Measurements from ENCODE around the gene KCNK15. TPM values are rescaled to one million over a fixed set of nuclear protein-coding genes. Genes with fewer than 3 reads are reported as not detected.

The KCNK15 gene
- total and polyA plus RNA-seq, 10 donors: 0.06 to 0.92 (median 0.26) TPM; not detected in 3

DNA sequence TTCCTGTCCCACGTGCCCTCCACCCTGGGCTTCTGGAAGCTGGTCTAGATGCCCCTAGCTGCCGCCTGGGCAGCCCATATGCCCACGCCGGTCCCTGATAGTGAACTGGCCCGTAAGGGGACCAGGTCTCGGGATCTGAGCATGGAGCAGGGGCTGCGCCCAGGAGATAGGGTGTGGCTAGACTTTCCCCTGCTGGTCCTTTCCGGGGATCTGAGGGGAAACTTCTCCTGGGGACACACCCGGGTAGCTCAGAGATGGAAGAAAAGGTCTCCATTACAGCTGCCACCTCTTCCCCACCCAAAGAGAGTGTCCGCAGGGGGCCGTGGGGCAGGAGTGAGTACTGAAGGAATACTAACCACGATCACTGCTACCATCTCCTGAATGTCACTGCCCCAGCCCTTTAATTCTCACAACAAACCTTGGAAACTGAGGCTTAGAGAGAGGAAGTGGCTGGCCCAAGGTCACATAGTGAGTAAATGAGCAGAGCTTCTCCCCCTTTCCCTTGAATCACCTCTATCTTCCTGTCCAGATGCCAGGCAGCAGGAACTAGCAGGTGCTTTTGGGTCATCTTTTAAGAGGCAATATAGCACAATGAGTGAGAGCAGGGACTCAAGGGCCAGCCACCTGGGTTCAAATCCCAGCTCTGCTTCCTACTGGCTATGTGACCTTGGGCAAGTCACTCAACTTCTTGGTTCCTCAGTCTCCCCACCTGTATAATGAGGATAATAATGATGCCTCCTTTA lies 42.3 kb upstream of the KCNK15 start:
- DNase-seq: no peak
- 57 to 66% (median 65%) methylated on average over 11 to 12 of the region's 12 CpGs for WGBS, 5 donors
- Histone ChIP-seq H3K27me3 (replicated peaks in 1 of 7) (peaks cover 0 to 7% (median 0%) of the 10 kb centered on the region in 7 donors), H3K9me3 (no peaks in the 10 kb centered on the region), H3K36me3 (no peaks in the 10 kb centered on the region), H3K4me1 (peaks cover 3 to 30% (median 14%) of the 10 kb centered on the region in 6 donors), H3K4me3 (no peak overlapping the region), H3K27ac (peak overlapping the region in 6 of 8 donors; percentile 26 to 65 (median 49))
- intact Hi-C loops (cut with DNase I; ENCODE audit: low total_unique reads): no loop called here
- TF ChIP-seq POLR2AphosphoS5 (IDR thresholded peaks at IDR 0.05): no peak
- TF ChIP-seq, protein P1, sequence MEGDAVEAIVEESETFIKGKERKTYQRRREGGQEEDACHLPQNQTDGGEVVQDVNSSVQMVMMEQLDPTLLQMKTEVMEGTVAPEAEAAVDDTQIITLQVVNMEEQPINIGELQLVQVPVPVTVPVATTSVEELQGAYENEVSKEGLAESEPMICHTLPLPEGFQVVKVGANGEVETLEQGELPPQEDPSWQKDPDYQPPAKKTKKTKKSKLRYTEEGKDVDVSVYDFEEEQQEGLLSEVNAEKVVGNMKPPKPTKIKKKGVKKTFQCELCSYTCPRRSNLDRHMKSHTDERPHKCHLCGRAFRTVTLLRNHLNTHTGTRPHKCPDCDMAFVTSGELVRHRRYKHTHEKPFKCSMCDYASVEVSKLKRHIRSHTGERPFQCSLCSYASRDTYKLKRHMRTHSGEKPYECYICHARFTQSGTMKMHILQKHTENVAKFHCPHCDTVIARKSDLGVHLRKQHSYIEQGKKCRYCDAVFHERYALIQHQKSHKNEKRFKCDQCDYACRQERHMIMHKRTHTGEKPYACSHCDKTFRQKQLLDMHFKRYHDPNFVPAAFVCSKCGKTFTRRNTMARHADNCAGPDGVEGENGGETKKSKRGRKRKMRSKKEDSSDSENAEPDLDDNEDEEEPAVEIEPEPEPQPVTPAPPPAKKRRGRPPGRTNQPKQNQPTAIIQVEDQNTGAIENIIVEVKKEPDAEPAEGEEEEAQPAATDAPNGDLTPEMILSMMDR (IDR thresholded peaks at IDR 0.05 in 8 of 11, conservative IDR thresholded peaks at IDR 0.05 in 3 of 11): no peak
- no peak for TF ChIP-seq POLR2A (IDR thresholded peaks at IDR 0.05)

DNA sequence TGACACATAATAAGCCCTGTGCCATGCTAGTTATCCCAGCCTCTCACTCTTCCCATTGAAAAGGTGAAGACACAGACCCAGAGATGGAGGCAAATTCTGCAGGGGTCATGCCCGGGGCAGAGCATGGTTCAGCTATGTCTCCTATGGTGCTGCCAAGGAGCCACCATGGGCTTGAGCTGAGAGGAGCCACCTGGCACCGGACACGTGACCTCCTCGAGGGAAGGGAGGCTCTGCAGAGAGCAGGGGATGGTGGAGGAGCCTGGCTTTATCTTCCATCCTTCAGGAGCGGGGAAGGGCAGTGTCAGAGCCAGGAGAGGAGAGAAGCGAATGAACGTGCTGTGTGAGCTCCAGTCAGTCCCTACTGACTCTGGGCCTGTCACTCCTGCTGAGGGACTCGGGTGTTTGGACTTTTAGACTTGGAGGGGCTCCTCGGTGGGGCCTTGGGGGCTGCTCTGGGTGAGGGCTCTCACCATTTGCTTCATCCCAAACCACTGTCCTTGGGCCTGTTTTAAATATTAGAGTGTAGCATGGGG lies 41.6 kb upstream of the KCNK15 start:
- no peak for DNase-seq
- Histone ChIP-seq H3K9me3 (no peaks in the 10 kb centered on the region), H3K4me1 (peaks cover 3 to 30% (median 14%) of the 10 kb centered on the region in 6 donors), H3K4me3 (no peak overlapping the region), H3K27me3 (replicated peaks in 1 of 7) (peaks cover 0 to 7% (median 0%) of the 10 kb centered on the region in 7 donors), H3K36me3 (no peaks in the 10 kb centered on the region), H3K27ac (no peak overlapping the region)
- intact Hi-C loops (cut with DNase I; ENCODE audit: low total_unique reads): no loop called here
- 80 to 97% (median 87%) methylated on average over 9 of the region's 9 CpGs for WGBS, 5 donors
- TF ChIP-seq POLR2AphosphoS5 (IDR thresholded peaks at IDR 0.05) (no peak), POLR2A (IDR thresholded peaks at IDR 0.05) (no peak)
- TF ChIP-seq, protein P1 (IDR thresholded peaks at IDR 0.05 in 8 of 11, conservative IDR thresholded peaks at IDR 0.05 in 3 of 11): no peak

DNA sequence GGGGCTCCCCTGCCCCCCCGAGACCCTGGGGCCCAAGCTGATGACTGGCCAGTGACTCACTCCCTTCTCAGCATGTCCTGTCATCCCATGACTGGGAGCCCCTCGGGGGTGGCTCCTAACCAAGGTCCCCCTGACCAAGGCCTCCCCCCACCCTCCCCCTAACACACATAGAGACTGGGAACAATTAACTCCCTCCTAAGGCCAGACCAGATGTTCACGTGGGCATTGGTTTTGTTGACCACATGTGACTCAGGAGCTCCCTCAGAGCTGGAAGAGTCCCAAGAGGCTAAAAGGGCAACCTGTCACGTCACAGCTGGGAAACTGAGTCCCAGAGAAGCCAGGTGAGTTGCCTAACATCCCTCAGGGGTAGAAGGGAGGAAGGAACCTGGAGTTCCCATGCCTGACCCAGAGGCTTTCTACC lies 41.1 kb upstream of the KCNK15 start:
- Histone ChIP-seq H3K4me1 (peaks cover 3 to 30% (median 14%) of the 10 kb centered on the region in 6 donors), H3K27me3 (replicated peaks in 1 of 7) (peaks cover 0 to 7% (median 0%) of the 10 kb centered on the region in 7 donors), H3K36me3 (no peaks in the 10 kb centered on the region), H3K9me3 (no peaks in the 10 kb centered on the region), H3K27ac (no peak overlapping the region), H3K4me3 (no peak overlapping the region)
- intact Hi-C loops (cut with DNase I; ENCODE audit: low total_unique reads): no loop called here
- DNase-seq: no peak
- 49 to 78% (median 59%) methylated on average over 2 to 4 of the region's 4 CpGs for WGBS, 5 donors
- TF ChIP-seq POLR2AphosphoS5 (IDR thresholded peaks at IDR 0.05) (no peak), POLR2A (IDR thresholded peaks at IDR 0.05) (no peak)
- TF ChIP-seq, protein P1 (IDR thresholded peaks at IDR 0.05 in 8 of 11, conservative IDR thresholded peaks at IDR 0.05 in 3 of 11): no peak
